HG03280 (cell line): ENCODE results near the gene SMARCE1.
"Not testable (repeated sequence)": the region's sequence is repeated elsewhere in the genome, so short reads cannot be mapped to it uniquely, and the experiment has no call there.

ENCODE experiments used
- ATAC-seq: cut with Tn5 transposase; IDR thresholded peaks from one replicate; pipeline ENCODE4 v1.9.1; 2021; ENCODE audit warnings: mild to moderate bottlenecking, moderate library complexity; ENCODE audit not compliant: unreplicated experiment

The SMARCE1 gene

DNA sequence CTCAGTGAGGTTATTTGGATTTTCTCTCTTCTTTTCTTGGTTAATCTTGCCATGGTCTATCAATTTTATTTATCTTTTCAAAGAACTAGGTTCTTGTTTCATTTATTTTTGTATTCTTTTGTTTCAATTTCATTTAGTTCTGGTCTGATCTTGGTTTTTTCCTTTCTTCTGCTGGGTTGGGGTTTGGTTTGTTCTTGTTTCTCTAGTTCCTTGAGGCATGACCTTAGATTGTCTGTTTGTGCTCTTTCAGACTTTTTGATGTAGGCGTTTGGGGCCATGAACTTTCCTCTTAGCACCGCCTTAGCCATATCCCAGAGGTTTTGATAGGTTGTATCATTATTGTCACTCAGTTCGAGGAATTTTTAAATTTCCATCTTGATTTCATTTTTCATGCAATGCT, 61.4 kb downstream of the SMARCE1 start:
- not testable (repeated sequence) for ATAC-seq

DNA sequence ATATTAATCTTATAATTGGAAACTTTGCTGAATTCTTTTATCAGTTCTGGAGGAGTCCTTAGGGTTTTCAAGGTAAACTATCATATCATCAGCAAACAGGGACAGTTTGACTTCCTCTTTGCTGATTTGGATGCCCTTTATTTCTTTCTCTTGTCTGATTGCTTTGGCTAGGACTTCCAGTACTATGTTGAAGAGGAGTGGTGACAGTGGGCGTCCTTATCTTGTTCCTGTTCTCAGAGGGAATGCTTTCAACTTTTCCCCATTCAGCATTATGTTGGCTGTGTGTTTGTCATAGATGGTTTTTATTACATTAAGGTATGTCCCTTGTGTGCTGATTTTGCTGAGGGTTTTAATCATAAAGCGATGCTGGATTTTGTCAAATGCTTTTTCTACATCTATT, 62.7 kb downstream of the SMARCE1 start:
- not testable (repeated sequence) for ATAC-seq

DNA sequence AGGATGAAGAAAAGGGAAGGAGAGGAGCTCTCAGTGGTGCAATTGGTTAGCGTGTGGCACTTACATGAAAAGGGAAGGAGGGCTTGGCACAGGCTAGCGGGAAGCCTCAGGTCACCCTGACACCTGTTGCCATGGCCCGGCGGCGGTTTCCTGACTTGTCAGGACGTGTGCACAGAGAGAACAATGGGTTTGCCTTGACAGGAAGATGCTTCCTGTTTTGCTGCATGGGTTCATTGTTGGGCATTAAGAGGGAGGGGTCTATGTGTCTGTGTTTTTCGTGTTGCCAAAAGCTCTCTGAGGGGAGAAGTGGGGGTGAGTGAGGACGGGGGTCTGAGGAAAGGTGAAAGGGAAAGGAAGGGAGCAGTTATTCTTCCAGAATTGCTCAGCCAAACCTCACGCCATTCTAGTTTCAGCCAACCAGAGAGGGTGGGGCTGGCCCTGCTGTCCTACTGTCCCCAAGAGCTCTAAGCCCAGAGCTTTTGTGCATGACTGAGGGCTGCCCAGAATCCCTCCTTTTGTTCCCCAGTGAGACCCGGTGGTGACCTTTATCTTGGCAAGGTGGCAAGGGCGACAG, 65.2 kb downstream of the SMARCE1 start:
- ATAC-seq = peak; percentile 75

DNA sequence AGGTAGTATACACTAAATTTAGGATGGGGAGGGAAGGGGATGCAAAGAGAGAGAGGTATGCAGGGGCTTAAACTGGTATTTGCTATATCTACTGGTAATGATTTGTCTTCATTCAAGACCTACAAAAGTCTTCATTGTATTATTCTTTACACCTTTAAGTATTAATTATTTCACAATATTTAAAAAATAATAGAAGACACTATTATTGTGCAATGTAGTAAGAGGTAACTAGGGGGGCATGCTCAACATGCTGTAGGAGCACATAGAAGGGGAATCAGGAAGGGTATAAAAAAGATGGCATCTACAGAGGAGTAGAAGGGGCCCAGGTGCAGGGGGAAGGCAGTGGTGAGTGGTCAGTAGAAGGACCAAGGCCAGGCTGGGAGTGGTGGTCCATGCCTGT, 67.5 kb downstream of the SMARCE1 start:
- ATAC-seq = no peak

DNA sequence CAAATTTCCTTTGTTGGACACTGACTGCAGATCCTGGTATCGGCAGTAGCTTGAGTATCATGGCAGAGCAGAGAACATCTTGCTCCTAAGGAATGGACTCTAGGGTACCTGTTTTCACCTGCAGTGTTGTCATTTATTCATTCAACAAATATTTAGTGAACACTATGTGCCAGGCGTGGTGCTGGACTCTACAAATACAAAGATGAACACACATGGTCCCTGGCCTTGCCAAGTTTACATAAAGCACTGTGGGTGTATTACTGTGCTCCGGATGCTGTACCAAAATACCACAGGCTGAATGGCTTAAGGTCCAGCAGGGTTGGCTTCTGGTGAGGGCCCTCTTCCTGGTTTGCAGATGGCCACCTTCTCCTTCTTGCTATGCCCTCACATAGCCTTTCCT, 68.1 kb downstream of the SMARCE1 start:
- ATAC-seq = no peak

DNA sequence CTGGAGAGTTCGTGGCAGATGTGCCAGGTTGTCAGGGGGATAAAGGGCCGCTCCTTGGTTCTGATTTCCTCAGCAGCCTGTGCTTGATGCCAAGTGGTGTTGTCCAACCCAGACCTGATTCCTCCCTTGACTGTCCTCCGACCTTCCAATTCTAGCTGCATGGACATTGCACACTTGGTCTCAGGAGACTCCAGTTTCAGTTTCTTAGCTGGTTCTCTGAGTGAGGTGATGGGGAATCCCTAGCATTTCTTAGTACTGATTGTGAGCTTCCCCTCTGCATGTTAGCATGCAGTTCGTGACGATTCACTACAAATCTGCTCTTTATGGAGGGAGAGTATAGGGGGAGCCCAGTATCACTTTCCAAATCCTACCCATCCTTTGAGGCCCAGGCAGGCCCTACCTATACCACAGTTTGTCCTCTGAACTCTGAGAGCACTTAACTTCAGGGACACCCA, 70.0 kb downstream of the SMARCE1 start:
- peak; percentile 58 for ATAC-seq

DNA sequence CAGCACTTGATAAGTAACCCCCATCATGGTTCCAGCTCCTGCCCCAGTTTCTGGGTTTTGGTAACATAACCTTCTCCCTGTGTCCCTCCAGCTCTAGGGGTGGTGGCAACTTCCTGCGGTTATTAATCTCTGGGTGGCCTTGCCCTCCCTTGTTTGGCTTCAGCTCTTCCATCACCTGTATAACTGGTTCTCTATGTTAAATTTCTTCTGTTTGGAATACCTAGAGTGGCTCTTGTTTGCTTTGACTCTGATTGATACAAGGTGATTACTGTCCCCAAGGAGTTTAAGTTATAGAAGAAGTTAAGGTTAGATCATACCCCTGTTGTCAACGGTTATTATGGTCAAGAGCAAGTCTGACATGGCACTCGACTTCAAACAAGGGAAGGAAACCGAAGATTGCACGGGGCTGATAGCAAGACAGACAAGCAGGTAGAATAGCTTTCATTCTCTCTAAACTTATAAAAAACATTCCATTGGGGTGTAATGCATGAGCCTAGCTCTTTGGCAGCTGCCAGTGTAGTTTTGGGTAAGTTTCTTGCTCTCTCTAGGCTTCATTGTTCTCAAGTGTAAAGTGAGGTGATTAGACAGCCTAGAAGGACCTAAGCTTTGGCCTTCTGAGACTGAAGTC, 71.4 kb downstream of the SMARCE1 start:
- ATAC-seq = no peak
